HL-60 (cell line): ENCODE results near the gene EIPR1.

Source experiments
- CTCF ChIP-seq: IDR thresholded peaks from one replicate; pipeline ENCODE4 v1.5.1; 2011; ENCODE audit warnings: low read length, control low read depth, inconsistent platforms; ENCODE audit not compliant: insufficient read depth
- GABPA ChIP-seq: IDR thresholded peaks from 2 replicates; pipeline ENCODE4 v1.6.1; 2012; ENCODE audit warnings: low read depth
- POLR2AphosphoS5 ChIP-seq: IDR thresholded peaks from 2 replicates; pipeline ENCODE4 v1.6.1; 2012; ENCODE audit warnings: low read depth
- SPI1 ChIP-seq: IDR thresholded peaks from 2 replicates; pipeline ENCODE4 v1.6.1; 2012; ENCODE audit warnings: low read depth, mild to moderate bottlenecking, borderline replicate concordance
- TF ChIP-seq, protein P1 (sequence below): IDR thresholded peaks from 2 replicates; pipeline ENCODE4 v1.6.1; 2012; ENCODE audit warnings: low read depth; ENCODE audit not compliant: insufficient replicate concordance

- TF ChIP-seq CTCF (no peak), POLR2AphosphoS5 (no peak), GABPA (no peak), SPI1 (no peak)
- TF ChIP-seq, protein P1, sequence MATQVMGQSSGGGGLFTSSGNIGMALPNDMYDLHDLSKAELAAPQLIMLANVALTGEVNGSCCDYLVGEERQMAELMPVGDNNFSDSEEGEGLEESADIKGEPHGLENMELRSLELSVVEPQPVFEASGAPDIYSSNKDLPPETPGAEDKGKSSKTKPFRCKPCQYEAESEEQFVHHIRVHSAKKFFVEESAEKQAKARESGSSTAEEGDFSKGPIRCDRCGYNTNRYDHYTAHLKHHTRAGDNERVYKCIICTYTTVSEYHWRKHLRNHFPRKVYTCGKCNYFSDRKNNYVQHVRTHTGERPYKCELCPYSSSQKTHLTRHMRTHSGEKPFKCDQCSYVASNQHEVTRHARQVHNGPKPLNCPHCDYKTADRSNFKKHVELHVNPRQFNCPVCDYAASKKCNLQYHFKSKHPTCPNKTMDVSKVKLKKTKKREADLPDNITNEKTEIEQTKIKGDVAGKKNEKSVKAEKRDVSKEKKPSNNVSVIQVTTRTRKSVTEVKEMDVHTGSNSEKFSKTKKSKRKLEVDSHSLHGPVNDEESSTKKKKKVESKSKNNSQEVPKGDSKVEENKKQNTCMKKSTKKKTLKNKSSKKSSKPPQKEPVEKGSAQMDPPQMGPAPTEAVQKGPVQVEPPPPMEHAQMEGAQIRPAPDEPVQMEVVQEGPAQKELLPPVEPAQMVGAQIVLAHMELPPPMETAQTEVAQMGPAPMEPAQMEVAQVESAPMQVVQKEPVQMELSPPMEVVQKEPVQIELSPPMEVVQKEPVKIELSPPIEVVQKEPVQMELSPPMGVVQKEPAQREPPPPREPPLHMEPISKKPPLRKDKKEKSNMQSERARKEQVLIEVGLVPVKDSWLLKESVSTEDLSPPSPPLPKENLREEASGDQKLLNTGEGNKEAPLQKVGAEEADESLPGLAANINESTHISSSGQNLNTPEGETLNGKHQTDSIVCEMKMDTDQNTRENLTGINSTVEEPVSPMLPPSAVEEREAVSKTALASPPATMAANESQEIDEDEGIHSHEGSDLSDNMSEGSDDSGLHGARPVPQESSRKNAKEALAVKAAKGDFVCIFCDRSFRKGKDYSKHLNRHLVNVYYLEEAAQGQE, result no peak
Measured at GRCh38 chr2:3409627-3410170, 32.1 kb upstream of the EIPR1 start.
